HG03521 (cell line): ENCODE measurements around the gene DENND6B.
"Not testable (repeated sequence)": the region's sequence is repeated elsewhere in the genome, so short reads cannot be mapped to it uniquely, and the experiment has no call there.

ENCODE experiments used
- ATAC-seq: cut with Tn5 transposase; IDR thresholded peaks from one replicate; pipeline ENCODE4 v1.9.1; 2021; ENCODE audit warnings: mild to moderate bottlenecking, moderate library complexity; ENCODE audit not compliant: unreplicated experiment

DENND6B gene, protein sequence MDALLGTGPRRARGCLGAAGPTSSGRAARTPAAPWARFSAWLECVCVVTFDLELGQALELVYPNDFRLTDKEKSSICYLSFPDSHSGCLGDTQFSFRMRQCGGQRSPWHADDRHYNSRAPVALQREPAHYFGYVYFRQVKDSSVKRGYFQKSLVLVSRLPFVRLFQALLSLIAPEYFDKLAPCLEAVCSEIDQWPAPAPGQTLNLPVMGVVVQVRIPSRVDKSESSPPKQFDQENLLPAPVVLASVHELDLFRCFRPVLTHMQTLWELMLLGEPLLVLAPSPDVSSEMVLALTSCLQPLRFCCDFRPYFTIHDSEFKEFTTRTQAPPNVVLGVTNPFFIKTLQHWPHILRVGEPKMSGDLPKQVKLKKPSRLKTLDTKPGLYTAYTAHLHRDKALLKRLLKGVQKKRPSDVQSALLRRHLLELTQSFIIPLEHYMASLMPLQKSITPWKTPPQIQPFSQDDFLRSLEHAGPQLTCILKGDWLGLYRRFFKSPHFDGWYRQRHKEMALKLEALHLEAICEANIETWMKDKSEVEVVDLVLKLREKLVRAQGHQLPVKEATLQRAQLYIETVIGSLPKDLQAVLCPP

DNA sequence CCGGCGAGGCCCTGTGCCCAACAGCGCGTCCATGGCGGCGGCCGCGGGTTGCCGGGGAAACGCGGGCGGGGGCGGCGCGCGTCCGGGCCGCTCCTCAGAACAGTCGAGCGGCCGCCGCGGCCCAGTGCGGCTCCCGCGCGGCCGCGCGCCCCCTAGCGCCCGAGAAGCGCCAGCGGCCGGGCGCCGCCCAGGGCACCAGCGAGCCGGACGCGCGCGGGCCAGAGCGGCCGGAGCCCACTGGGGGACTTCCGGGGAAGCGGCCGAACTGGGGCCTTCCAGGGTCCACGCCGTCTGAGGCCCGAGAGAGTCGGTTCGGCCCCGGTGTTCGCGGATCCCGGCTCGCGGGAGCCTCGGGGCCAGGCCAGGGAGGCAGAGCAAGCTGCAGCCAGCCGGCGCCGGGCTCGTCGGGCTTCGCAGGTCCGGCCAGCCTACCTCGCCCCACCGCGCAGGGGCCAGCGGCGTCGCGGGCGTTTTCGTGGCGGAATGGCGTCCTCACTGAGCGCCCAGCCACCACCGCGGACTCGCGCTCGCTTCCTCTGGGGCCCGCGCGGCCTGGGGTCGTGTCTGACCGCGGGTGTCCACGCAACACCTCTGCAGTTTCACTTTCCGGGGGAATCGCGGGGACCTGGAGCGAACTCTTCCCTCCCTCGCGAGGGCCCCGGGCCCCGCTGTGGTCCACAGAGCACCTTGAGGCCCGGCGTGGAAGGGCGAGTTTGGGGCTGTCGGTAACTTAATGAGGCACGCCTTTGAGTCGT lies at the start of gene DENND6B:
Gene DENND6B (minus strand): TSS at position 57 of the 755 bp plus-strand sequence. CDS start 24 bp downstream, at position 33.
- ATAC-seq, result peak; percentile 95

DNA sequence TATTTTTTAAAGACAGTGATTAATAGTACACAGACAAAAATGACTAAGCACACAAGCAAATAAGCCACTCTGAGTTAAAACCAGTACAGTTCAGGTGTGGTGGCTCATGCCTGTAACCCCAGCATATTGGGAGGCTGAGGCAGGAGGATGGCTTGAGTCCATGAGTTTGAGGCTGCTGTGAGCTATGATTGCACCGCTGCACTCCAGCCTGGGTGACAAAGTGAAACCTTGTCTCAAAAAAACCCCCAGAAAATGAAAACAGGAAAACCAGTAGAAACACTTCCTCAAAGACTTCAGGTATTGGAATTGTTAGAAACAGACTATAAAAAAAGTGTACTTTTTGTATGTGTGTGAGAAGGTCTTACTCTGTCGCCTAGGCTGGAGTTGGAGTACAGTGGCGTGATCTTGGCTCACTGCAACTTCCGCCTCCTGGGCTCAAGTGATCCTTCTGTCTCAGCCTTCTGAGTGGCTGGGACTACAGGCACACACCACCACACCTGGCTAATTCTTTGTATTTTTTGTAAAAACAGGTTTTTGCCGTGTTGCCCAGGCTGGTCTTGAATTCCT lies 49.4 kb upstream of the DENND6B start:
- no peak for ATAC-seq

- ATAC-seq, result no peak
Observed at GRCh38 chr22:50371101-50371648, 44.4 kb upstream of the DENND6B start.

DNA sequence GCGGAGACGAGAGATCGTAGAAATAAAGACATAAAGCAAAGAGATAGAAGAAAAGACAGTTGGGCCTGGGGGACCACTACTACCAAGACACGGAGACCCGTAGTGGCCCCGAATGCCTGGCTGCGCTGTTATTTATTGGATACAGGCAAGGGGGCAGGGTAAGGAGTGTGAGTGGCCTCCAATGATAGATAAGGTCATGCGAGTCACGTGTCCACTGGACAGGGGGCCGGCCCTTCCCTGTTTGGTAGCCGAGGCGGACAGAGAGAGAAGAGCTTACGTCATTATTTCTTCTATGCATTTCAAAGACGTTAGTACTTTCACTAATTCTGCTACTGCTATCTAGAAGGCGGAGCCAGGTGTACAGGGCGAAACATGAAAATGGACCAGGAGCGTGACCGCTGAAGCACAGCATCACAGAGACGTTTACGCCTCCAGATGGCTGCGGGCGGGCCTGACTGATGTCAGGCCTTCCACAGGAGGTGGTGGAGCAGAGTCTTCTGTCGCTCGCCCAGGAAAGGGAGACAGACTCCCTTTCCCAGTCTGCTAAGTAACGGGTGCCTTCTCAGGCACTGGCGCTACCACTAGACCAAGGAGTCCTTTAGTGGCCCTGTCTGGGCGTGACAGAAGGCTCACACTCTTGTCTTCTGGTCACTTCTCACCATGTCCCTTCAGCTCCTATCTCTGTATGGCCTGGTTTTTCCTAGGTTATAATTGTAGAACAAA lies 41.1 kb upstream of the DENND6B start:
- ATAC-seq, result no peak

GRCh38 chr22:50363803-50364194 lies 37.0 kb upstream of the DENND6B start:
- not testable (repeated sequence) for ATAC-seq

- ATAC-seq, result no peak
Observed at GRCh38 chr22:50363166-50363802, 36.5 kb upstream of the DENND6B start.

- ATAC-seq, result no peak
Observed at GRCh38 chr22:50361688-50362087, 34.9 kb upstream of the DENND6B start.

GRCh38 chr22:50361222-50361621 lies 34.4 kb upstream of the DENND6B start:
- ATAC-seq, result no peak

DNA sequence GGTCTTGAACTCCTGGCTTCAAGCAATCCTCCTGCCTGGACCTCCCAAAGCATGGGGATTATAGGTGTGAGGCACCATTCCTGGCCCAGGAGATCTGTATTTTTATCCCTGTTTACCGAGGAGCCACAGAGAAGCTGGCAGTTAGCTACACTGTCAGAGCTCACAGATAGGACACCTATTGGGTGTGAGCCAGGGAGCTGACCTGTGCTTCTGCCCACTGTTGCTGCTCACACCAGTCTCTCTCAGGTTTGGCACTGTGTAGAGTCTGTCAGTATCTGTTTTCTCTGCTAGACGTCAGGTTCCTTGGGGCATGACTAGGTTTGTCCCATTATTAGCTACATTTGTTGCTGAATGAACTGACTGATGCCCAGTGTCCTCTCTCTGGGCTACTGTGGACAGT lies 33.8 kb upstream of the DENND6B start:
- ATAC-seq, result no peak

- no peak for ATAC-seq
Observed at GRCh38 chr22:50357756-50358155, 30.9 kb upstream of the DENND6B start.

DNA sequence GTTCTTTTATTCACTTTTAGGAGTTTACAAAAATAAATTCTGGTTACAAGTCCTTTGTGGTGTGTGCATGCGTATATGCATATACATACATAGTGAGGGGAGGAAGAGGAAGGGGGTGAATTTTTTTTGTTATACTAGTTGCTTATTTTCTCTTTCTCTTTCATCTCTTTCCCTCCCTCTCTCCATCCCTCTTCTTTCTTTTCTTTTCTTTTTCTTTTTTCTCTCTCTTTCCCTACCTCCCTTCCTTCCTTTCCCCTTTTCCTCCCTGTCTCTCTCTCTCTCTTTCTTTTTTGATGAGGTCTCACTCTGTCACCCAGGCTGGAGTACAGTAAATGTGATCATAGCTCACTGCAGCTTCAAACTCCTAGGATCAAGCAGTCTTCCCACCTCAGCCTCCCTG lies 30.4 kb upstream of the DENND6B start:
- ATAC-seq, result no peak

- ATAC-seq, result no peak
Observed at GRCh38 chr22:50356186-50356585, 29.4 kb upstream of the DENND6B start.

GRCh38 chr22:50348058-50348457 lies 21.2 kb upstream of the DENND6B start:
- ATAC-seq, result no peak

DNA sequence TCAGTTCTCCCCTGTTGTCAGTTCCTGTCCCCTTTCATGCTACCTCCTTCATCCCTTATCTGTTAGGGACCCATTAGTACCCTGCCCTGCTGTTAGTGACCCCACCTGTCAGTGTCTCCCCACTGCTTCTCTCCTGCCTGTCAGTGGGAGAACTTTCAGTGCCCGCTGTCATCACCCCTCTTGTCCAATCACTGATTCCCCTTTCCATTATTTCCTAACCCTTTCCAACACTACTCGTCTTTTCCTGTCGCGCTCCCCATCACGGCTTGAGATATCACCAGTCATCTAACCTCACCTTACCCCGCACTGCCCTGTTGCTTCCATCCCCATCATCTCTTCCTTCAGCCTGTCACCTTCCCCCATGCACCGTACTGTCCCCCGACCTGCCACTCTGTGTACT lies 20.3 kb upstream of the DENND6B start:
- ATAC-seq, result no peak

GRCh38 chr22:50346470-50346869 lies 19.7 kb upstream of the DENND6B start:
- no peak for ATAC-seq

DNA sequence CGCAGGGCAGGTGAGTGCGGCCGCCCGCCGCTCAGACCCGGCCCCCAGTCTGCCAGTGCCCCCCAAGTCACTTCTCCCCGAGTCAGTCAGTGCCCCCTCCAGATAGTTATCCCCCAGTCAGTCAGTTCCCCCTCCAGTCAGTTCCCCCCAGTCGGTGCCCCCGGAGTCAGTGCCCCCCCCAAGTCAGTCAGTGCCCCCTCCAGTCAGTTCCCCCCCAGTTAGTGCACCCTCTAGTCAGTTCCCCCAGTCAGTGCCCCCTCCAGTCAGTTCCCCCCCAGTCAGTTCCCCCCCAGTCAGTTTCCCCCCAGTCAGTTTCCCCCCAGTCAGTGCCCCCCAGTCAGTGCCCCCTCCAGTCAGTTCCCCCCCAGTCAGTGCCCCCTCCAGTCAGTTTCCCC lies 16.7 kb upstream of the DENND6B start:
- ATAC-seq, result no peak

DNA sequence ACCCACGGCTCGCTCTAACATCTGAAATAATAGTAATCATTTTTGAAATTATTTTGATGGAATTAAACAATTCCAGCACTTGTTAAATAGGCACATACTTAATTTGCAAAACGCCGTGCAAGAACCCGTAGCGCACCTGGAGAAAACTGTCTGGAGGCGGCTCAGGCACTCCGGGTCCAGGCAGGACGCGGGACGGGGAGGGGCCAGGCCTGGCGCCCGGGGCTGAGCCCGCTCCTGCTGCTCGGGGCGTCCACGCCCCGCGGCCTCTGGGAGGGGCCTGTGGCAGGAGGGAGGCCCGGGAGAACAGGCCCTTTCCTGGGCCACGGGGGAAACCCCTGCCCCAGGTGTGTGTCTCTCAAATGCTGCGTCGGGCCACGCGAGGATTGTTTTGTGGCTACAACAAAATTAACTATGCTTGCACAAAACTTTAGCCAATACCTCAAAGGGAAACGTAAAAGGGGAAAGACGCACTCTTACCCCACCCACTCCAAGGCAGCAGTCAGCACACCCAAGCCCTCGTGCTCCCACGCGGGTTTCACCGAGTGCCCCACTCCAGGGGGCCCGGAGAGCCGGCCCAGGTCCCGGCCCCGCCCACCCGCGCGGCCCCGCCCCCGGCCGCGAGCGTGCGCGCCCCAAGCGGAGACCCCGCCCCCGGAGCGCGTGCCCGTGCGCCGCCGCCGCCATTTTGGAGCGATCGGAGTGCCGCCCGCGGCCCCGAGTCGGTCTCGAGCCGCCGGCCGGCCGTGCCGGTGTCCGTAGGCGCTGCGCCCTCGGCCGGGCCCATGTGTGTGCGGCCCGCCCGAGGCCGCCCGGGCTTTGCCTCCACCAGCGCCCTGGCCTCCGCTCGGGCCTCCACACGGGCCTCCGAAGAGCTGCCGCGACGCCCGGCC lies 16.1 kb upstream of the DENND6B start, which contains the start of gene PPP6R2:
Gene PPP6R2 (plus strand): TSS at position 677 of the 890 bp plus-strand sequence. CDS start 50,582 bp downstream, outside the sequence.
- ATAC-seq, result peak; percentile 77

DNA sequence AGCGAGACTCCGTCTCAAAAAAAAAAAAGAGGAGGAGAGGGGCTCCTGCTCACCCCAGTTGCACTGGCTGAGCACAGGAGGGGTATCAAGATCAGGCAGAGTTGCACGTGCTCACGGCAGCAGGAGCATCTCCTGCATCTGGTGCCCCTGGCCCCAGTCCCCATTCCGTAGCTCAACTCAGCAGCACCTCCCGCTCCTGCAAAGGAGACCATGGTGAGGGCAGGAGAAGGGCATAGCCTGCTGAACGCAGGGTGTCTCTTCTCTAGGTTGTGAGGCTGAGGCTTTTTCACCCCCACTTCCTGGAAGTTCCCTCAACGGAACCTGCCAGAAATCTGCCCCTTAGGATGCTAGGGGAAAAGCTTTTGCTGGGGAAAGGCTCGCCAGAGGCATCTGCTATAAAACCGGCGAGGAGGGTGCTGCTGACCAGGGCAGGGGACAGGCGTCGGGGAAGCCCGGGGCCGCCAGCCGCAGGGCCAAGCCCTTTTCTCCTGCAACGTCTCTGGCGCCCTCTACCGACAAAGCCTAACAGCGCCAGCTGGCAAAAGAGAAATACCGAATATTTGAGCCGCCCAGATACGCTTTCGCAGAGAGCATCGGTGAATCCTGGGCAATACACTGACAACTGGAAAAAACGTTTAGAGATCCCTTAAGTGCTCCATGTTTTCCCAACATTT lies 15.3 kb upstream of the DENND6B start:
- ATAC-seq, result no peak
